Mesodermal cell (in vitro differentiated cells): Measurements from ENCODE around the gene TLCD3A.
"Not testable (repeated sequence)": the region's sequence is repeated elsewhere in the genome, so short reads cannot be mapped to it uniquely, and the experiment has no call there.

Experiments
- H3K27ac ChIP-seq: 2 replicates; pipeline ENCODE4 v1.7.0; 2013; ENCODE audit warnings: mild to moderate bottlenecking, low read depth, low read length, moderate library complexity; ENCODE audit not compliant: severe bottlenecking
- H3K36me3 ChIP-seq: 2 replicates; pipeline ENCODE4 v1.7.1; 2013; ENCODE audit warnings: mild to moderate bottlenecking, low read length, moderate library complexity; ENCODE audit not compliant: control insufficient read depth, insufficient read depth
- H3K4me1 ChIP-seq: one replicate; pipeline ENCODE4 v1.7.1; 2013; ENCODE audit warnings: mild to moderate bottlenecking, low read length; ENCODE audit not compliant: insufficient read depth, control insufficient read depth, poor library complexity, severe bottlenecking
- H3K4me3 ChIP-seq: 2 replicates; pipeline ENCODE4 v1.7.0; 2013; ENCODE audit warnings: low read length, control low read depth, mild to moderate bottlenecking; ENCODE audit not compliant: insufficient read depth, poor library complexity, severe bottlenecking; ENCODE audit errors: extremely low read depth
- H3K9me3 ChIP-seq: 2 replicates; pipeline ENCODE4 v1.7.1; 2013; ENCODE audit warnings: mild to moderate bottlenecking, low read length, moderate library complexity; ENCODE audit not compliant: control insufficient read depth
- WGBS, 2 experiments: methylation state at CpG; one replicate each; pipeline ENCODE4 v1.1.5; 2013; ENCODE audit warnings: missing lambda C conversion rate in 2 of 2; ENCODE audit not compliant: insufficient coverage in 2 of 2; 5-methylcytosine and 5-hydroxymethylcytosine counted together

The TLCD3A gene

GRCh38 chr17:693791-694638, 38.4 kb upstream of the TLCD3A start:
- Histone ChIP-seq H3K4me3 (no peak overlapping the region), H3K9me3 (no peaks in the 10 kb centered on the region), H3K27ac (peak overlapping the region; percentile 90), H3K36me3 (peaks cover 57% of the 10 kb centered on the region), H3K4me1 (peaks cover 29% of the 10 kb centered on the region)
- WGBS, 2 experiments: 86 to 89% methylated on average over 12 of the region's 14 CpGs

- no peaks in the 10 kb centered on the region for H3K9me3 ChIP-seq
- H3K4me3 ChIP-seq: no peak overlapping the region
- peaks cover 49% of the 10 kb centered on the region for H3K36me3 ChIP-seq
- WGBS, 2 experiments: 86 to 100% methylated on average over 1 to 2 of the region's 2 CpGs
- H3K4me1 ChIP-seq: peaks cover 27% of the 10 kb centered on the region
- H3K27ac ChIP-seq: no peak overlapping the region
Measured at GRCh38 chr17:696369-696768, 36.0 kb upstream of the TLCD3A start.

GRCh38 chr17:697682-698081, 34.7 kb upstream of the TLCD3A start:
- WGBS, 2 experiments: 95 to 100% methylated on average over 6 to 8 of the region's 8 CpGs
- Histone ChIP-seq H3K4me3 (no peak overlapping the region), H3K9me3 (no peaks in the 10 kb centered on the region), H3K27ac (no peak overlapping the region), H3K4me1 (peaks cover 24% of the 10 kb centered on the region), H3K36me3 (peaks cover 48% of the 10 kb centered on the region)

GRCh38 chr17:698096-698495, 34.3 kb upstream of the TLCD3A start:
- H3K4me3 ChIP-seq, H3K9me3 ChIP-seq, H3K27ac ChIP-seq: not testable (repeated sequence)
- H3K4me1 ChIP-seq: peaks cover 24% of the 10 kb centered on the region
- peaks cover 51% of the 10 kb centered on the region for H3K36me3 ChIP-seq
- 90 to 93% methylated on average over 2 of the region's 2 CpGs for WGBS, 2 experiments

GRCh38 chr17:699345-699744, 33.1 kb upstream of the TLCD3A start:
- H3K4me3 ChIP-seq: no peak overlapping the region
- H3K4me1 ChIP-seq: peaks cover 14% of the 10 kb centered on the region
- no peak overlapping the region for H3K27ac ChIP-seq
- no peaks in the 10 kb centered on the region for H3K9me3 ChIP-seq
- H3K36me3 ChIP-seq: peaks cover 48% of the 10 kb centered on the region
- WGBS, 2 experiments: 94 to 99% methylated on average over 4 of the region's 7 CpGs

- Histone ChIP-seq H3K4me1 (peaks cover 2% of the 10 kb centered on the region), H3K4me3 (no peak overlapping the region), H3K9me3 (no peaks in the 10 kb centered on the region), H3K36me3 (peaks cover 41% of the 10 kb centered on the region), H3K27ac (no peak overlapping the region)
- 38% methylated on average over 1 of the region's 1 CpG; no CpG with 5 or more reads in 1 of the 2 experiments for WGBS, 2 experiments
Measured at GRCh38 chr17:700504-701094, 31.8 kb upstream of the TLCD3A start.

GRCh38 chr17:703081-703875, 29.1 kb upstream of the TLCD3A start:
- H3K27ac ChIP-seq: no peak overlapping the region
- WGBS, 2 experiments: 96 to 100% methylated on average over 6 to 9 of the region's 12 CpGs
- no peaks in the 10 kb centered on the region for H3K9me3 ChIP-seq
- H3K36me3 ChIP-seq: peaks cover 43% of the 10 kb centered on the region
- H3K4me1 ChIP-seq: no peaks in the 10 kb centered on the region
- H3K4me3 ChIP-seq: no peak overlapping the region

- no peaks in the 10 kb centered on the region for H3K9me3 ChIP-seq
- H3K4me1 ChIP-seq: no peaks in the 10 kb centered on the region
- H3K27ac ChIP-seq: peak overlapping the region; percentile 16
- no peak overlapping the region for H3K4me3 ChIP-seq
- H3K36me3 ChIP-seq: peaks cover 52% of the 10 kb centered on the region
- 100% methylated on average over 1 to 2 of the region's 4 CpGs for whole genome bisulfite sequencing, 2 experiments
Measured at GRCh38 chr17:704111-704864, 28.1 kb upstream of the TLCD3A start.

- Histone ChIP-seq H3K36me3 (peaks cover 52% of the 10 kb centered on the region), H3K9me3 (no peaks in the 10 kb centered on the region), H3K4me3 (no peak overlapping the region), H3K4me1 (no peaks in the 10 kb centered on the region), H3K27ac (no peak overlapping the region)
- 86 to 100% methylated on average over 1 of the region's 1 CpG for WGBS, 2 experiments
Measured at GRCh38 chr17:705011-705410, 27.4 kb upstream of the TLCD3A start.

- Histone ChIP-seq H3K9me3 (no peaks in the 10 kb centered on the region), H3K4me3 (no peak overlapping the region), H3K36me3 (peaks cover 53% of the 10 kb centered on the region), H3K4me1 (no peaks in the 10 kb centered on the region), H3K27ac (no peak overlapping the region)
- 94 to 100% methylated on average over 3 to 5 of the region's 6 CpGs for WGBS, 2 experiments
Measured at GRCh38 chr17:705863-706262, 26.5 kb upstream of the TLCD3A start.
